SK-N-SH treated with all-trans-retinoic acid at 6 μM for 48 hours (cell line): ENCODE data around the gene GOLGA1.
A peak's percentile ranks its signal among the peaks of the same experiment; 100 is the strongest.

Experiments
- ATAC-seq: fragments of 200-7000 bp; cut with Tn5 transposase; 3 replicates; pipeline ENCODE4 v1.9.1; 2020; ENCODE audit warnings: mild to moderate bottlenecking, moderate library complexity
- ARNTL ChIP-seq: fragments of 450-650 bp; formaldehyde crosslinking; IDR thresholded peaks from 2 replicates; pipeline ENCODE4 v1.5.0; 2020; ENCODE audit warnings: low read depth, mild to moderate bottlenecking, moderate library complexity, borderline replicate concordance
- CSDC2 ChIP-seq: fragments of 250-450 bp; sonication (Bioruptor Pico); IDR thresholded peaks from 2 replicates; pipeline ENCODE4 v1.5.0; 2020; ENCODE audit warnings: mild to moderate bottlenecking, moderate library complexity
- ESRRG ChIP-seq: fragments of 250-450 bp; sonication (Bioruptor Pico); IDR thresholded peaks from 2 replicates; pipeline ENCODE4 v1.6.1; 2021; ENCODE audit warnings: mild to moderate bottlenecking
- GLIS3 ChIP-seq: fragments of 250-450 bp; sonication (Bioruptor Pico); IDR thresholded peaks from 2 replicates; pipeline ENCODE4 v1.5.0; 2020; ENCODE audit warnings: mild to moderate bottlenecking, moderate library complexity
- OSR1 ChIP-seq: fragments of 250-450 bp; sonication (Bioruptor Pico); IDR thresholded peaks from 2 replicates; pipeline ENCODE4 v1.8.0; 2022; ENCODE audit warnings: moderate library complexity, mild to moderate bottlenecking, inconsistent platforms
- PPARA ChIP-seq: fragments of 250-450 bp; sonication (Bioruptor Pico); IDR thresholded peaks from 2 replicates; pipeline ENCODE4 v1.5.0; 2020; ENCODE audit warnings: mild to moderate bottlenecking, borderline replicate concordance
- RARB ChIP-seq: fragments of 250-450 bp; sonication (Bioruptor Pico); IDR thresholded peaks from 2 replicates; pipeline ENCODE4 v1.8.0; 2021; ENCODE audit warnings: mild to moderate bottlenecking, moderate library complexity
- TCF4 ChIP-seq: fragments of 250-450 bp; sonication (Bioruptor Pico); IDR thresholded peaks from 2 replicates; pipeline ENCODE4 v1.8.0; 2021; ENCODE audit warnings: mild to moderate bottlenecking, moderate library complexity, borderline replicate concordance
- ZC3H10 ChIP-seq: fragments of 250-450 bp; sonication (Bioruptor Pico); IDR thresholded peaks from 2 replicates; pipeline ENCODE4 v1.5.1; 2021; ENCODE audit warnings: mild to moderate bottlenecking, moderate library complexity
- ZFP3 ChIP-seq: fragments of 250-450 bp; sonication (Bioruptor Pico); IDR thresholded peaks from 2 replicates; pipeline ENCODE4 v1.5.0; 2020; ENCODE audit warnings: mild to moderate bottlenecking, moderate library complexity
- ZFP30 ChIP-seq: fragments of 450-650 bp; formaldehyde crosslinking; IDR thresholded peaks from 2 replicates; pipeline ENCODE4 v1.5.0; 2022; ENCODE audit warnings: mild to moderate bottlenecking, moderate library complexity
- ZNF565 ChIP-seq: fragments of 450-650 bp; formaldehyde crosslinking; conservative IDR thresholded peaks from 2 replicates; pipeline ENCODE4 v1.5.0; 2020; ENCODE audit warnings: low read depth, mild to moderate bottlenecking, moderate library complexity
- ZNF70 ChIP-seq: fragments of 450-650 bp; formaldehyde crosslinking; IDR thresholded peaks from 2 replicates; pipeline ENCODE4 v1.5.0; 2020; ENCODE audit warnings: mild to moderate bottlenecking, moderate library complexity
- ZNF8 ChIP-seq: fragments of 450-650 bp; formaldehyde crosslinking; IDR thresholded peaks from 2 replicates; pipeline ENCODE4 v1.5.0; 2020; ENCODE audit warnings: mild to moderate bottlenecking, moderate library complexity
- TF ChIP-seq, protein P1 (sequence below): fragments of 250-450 bp; sonication (Bioruptor Pico); IDR thresholded peaks from 2 replicates; pipeline ENCODE4 v1.5.1; 2021; ENCODE audit warnings: mild to moderate bottlenecking, moderate library complexity
- TF ChIP-seq, protein P2 (sequence below): fragments of 250-450 bp; sonication (Bioruptor Pico); IDR thresholded peaks from 2 replicates; pipeline ENCODE4 v1.5.1; 2020; ENCODE audit warnings: low read depth, mild to moderate bottlenecking, moderate library complexity
- TF ChIP-seq, protein P3 (sequence below): fragments of 250-450 bp; sonication (Bioruptor Pico); IDR thresholded peaks from 2 replicates; pipeline ENCODE4 v1.5.0; 2020; ENCODE audit warnings: mild to moderate bottlenecking, moderate library complexity
- TF ChIP-seq, protein P4 (sequence below): fragments of 250-450 bp; sonication (Bioruptor Pico); IDR thresholded peaks from 2 replicates; pipeline ENCODE4 v1.8.0; 2020; ENCODE audit warnings: mild to moderate bottlenecking, moderate library complexity, borderline replicate concordance

Gene GOLGA1

DNA sequence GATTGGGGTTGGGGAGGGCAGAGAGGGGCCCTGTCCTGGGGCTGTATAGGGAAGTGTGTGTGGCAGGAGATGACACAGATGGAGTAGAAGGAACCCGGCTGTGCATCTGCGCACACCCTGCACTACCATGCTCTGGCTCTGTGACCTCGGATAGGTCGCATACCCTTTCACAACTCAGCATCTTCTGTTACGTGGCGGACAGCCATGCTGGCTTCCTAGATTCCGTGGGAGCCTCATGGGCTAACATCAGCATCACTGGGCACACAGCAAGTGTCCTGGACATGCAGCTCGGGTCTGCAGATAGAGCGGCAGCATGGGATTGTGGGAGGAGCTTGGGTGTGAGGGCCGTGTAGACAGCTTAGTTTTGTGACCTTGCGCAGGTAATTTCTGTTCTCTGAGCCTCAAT, 69.7 kb downstream of the GOLGA1 start (continued):
- TF ChIP-seq, protein P1, sequence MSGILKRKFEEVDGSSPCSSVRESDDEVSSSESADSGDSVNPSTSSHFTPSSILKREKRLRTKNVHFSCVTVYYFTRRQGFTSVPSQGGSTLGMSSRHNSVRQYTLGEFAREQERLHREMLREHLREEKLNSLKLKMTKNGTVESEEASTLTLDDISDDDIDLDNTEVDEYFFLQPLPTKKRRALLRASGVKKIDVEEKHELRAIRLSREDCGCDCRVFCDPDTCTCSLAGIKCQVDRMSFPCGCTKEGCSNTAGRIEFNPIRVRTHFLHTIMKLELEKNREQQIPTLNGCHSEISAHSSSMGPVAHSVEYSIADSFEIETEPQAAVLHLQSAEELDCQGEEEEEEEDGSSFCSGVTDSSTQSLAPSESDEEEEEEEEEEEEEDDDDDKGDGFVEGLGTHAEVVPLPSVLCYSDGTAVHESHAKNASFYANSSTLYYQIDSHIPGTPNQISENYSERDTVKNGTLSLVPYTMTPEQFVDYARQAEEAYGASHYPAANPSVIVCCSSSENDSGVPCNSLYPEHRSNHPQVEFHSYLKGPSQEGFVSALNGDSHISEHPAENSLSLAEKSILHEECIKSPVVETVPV (CRISPR knock-in tag), result no peak
- TF ChIP-seq ZFP3, result no peak

DNA sequence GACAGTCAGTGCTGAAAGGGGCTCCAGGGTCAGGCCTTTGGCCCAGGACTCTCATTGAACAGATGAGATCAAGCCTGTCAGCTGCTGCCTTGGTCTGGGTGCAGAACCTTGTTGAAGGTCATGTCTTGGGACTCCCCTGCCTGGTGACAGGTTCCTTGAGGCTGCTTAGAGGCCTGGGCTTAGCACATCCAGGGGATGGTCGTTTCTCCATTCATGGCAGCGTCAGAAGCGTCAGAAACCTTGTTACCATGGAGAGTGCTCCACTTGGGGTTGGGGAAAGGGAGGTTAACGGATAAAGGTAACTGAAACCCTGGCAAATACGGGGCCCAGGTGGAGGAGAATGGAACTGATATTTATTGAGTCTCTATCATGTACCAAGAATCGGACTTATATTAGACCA, 70.2 kb downstream of the GOLGA1 start:
- no peak for ATAC-seq
- no peak for TF ChIP-seq OSR1
- no peak for TF ChIP-seq ZNF70 (CRISPR knock-in tag)
- TF ChIP-seq CSDC2, result no peak
- TF ChIP-seq, protein P2, sequence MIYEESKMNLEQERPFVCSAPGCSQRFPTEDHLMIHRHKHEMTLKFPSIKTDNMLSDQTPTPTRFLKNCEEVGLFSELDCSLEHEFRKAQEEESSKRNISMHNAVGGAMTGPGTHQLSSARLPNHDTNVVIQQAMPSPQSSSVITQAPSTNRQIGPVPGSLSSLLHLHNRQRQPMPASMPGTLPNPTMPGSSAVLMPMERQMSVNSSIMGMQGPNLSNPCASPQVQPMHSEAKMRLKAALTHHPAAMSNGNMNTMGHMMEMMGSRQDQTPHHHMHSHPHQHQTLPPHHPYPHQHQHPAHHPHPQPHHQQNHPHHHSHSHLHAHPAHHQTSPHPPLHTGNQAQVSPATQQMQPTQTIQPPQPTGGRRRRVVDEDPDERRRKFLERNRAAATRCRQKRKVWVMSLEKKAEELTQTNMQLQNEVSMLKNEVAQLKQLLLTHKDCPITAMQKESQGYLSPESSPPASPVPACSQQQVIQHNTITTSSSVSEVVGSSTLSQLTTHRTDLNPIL (CRISPR knock-in tag), result no peak
- TF ChIP-seq ZNF8 (CRISPR knock-in tag), result no peak
- no peak for TF ChIP-seq ARNTL (CRISPR knock-in tag)
- TF ChIP-seq TCF4 (CRISPR knock-in tag), result no peak
- TF ChIP-seq PPARA (CRISPR knock-in tag), result no peak
- TF ChIP-seq, protein P3, sequence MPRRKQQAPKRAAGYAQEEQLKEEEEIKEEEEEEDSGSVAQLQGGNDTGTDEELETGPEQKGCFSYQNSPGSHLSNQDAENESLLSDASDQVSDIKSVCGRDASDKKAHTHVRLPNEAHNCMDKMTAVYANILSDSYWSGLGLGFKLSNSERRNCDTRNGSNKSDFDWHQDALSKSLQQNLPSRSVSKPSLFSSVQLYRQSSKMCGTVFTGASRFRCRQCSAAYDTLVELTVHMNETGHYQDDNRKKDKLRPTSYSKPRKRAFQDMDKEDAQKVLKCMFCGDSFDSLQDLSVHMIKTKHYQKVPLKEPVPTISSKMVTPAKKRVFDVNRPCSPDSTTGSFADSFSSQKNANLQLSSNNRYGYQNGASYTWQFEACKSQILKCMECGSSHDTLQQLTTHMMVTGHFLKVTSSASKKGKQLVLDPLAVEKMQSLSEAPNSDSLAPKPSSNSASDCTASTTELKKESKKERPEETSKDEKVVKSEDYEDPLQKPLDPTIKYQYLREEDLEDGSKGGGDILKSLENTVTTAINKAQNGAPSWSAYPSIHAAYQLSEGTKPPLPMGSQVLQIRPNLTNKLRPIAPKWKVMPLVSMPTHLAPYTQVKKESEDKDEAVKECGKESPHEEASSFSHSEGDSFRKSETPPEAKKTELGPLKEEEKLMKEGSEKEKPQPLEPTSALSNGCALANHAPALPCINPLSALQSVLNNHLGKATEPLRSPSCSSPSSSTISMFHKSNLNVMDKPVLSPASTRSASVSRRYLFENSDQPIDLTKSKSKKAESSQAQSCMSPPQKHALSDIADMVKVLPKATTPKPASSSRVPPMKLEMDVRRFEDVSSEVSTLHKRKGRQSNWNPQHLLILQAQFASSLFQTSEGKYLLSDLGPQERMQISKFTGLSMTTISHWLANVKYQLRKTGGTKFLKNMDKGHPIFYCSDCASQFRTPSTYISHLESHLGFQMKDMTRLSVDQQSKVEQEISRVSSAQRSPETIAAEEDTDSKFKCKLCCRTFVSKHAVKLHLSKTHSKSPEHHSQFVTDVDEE, result no peak
- no peak for TF ChIP-seq RARB
- TF ChIP-seq ZNF565 (CRISPR knock-in tag), result no peak
- no peak for TF ChIP-seq ZFP3
- TF ChIP-seq, protein P1 (CRISPR knock-in tag), result no peak
- no peak for TF ChIP-seq ZC3H10 (CRISPR knock-in tag)
- TF ChIP-seq, protein P4, sequence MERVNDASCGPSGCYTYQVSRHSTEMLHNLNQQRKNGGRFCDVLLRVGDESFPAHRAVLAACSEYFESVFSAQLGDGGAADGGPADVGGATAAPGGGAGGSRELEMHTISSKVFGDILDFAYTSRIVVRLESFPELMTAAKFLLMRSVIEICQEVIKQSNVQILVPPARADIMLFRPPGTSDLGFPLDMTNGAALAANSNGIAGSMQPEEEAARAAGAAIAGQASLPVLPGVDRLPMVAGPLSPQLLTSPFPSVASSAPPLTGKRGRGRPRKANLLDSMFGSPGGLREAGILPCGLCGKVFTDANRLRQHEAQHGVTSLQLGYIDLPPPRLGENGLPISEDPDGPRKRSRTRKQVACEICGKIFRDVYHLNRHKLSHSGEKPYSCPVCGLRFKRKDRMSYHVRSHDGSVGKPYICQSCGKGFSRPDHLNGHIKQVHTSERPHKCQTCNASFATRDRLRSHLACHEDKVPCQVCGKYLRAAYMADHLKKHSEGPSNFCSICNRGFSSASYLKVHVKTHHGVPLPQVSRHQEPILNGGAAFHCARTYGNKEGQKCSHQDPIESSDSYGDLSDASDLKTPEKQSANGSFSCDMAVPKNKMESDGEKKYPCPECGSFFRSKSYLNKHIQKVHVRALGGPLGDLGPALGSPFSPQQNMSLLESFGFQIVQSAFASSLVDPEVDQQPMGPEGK, result no peak
- TF ChIP-seq ESRRG (CRISPR knock-in tag), result no peak

DNA sequence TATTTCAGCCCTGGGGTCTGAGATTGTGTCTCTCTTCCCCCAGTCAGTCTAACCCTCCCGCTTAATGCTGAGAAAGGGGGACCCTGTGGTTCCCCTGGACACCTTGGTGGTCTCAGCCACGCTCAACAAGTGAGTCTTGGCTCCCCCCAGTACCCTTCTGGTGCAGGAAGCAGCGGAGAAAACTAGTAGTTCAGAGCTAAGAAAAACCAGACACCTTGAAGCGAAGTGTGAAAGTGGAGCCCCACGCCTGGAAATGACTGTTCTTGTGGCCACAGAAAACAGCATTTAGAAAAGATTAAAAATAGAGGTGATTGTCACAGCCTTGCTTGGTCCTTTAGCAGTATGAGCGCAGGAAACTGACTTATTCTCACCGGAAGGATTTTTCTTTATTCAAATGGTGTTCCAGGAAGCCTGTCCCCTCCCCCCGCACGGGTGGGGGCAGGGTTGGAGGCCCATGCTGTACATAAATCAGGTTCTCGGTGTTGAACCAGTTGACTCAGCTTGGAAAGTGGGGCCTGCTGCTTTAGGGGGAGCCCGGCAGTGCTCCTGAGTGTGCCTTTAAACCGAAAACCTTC, 70.8 kb downstream of the GOLGA1 start:
- ATAC-seq, result peak; percentile 6; the same call in 1 of the 3 replicates
- TF ChIP-seq GLIS3 (no peak), ZFP30 (CRISPR knock-in tag) (no peak), ARNTL (CRISPR knock-in tag) (no peak), ZC3H10 (CRISPR knock-in tag) (no peak)
- TF ChIP-seq, protein P2 (CRISPR knock-in tag), result no peak
